Small intestine (tissue), 7 donors: ENCODE measurements around the gene CDH2. TPM values are rescaled to one million over a fixed set of nuclear protein-coding genes. Genes with fewer than 3 reads are reported as not detected.
A peak's percentile ranks its signal among the peaks of the same experiment; 100 is the strongest.

Experiments
- DNase-seq, 2 donors: peaks; one replicate each; pipeline versions ENCODE4 v3.0.0 to v3.0.0-alpha.2; 2013
- FAIRE-seq: peaks from 2 replicates; lab custom pipeline; 2012; peaks lifted over from hg19 to GRCh38; lab: Jason Lieb, UNC
- H3K27ac ChIP-seq, 3 donors: one replicate each; pipeline ENCODE4 v1.5.1; 2013; ENCODE audit warnings: low read length in 2 of 3, mild to moderate bottlenecking in 2 of 3, control low read depth in 1 of 3, inconsistent platforms in 1 of 3, low read depth in 1 of 3, moderate library complexity in 1 of 3
- H3K27me3 ChIP-seq, 3 donors: one replicate each; pipeline ENCODE4 v1.6.1; 2013; ENCODE audit warnings: low read length in 3 of 3, inconsistent platforms in 1 of 3; ENCODE audit not compliant: control insufficient read depth in 3 of 3, insufficient read depth in 3 of 3
- H3K36me3 ChIP-seq, 3 donors: one replicate each; pipeline ENCODE4 v1.6.1; 2013; ENCODE audit warnings: low read length in 3 of 3, inconsistent platforms in 1 of 3, low read depth in 1 of 3, mild to moderate bottlenecking in 1 of 3, moderate library complexity in 1 of 3; ENCODE audit not compliant: control insufficient read depth in 3 of 3, insufficient read depth in 2 of 3
- H3K4me1 ChIP-seq, 3 donors: one replicate each; pipeline ENCODE4 v1.6.1; 2013; ENCODE audit warnings: low read length in 2 of 3, inconsistent platforms in 1 of 3, low read depth in 1 of 3, mild to moderate bottlenecking in 1 of 3, moderate library complexity in 1 of 3; ENCODE audit not compliant: control insufficient read depth in 3 of 3, insufficient read depth in 2 of 3
- H3K4me3 ChIP-seq, 3 donors: one replicate each; pipeline ENCODE4 v1.5.1; 2013; ENCODE audit warnings: low read length in 3 of 3, control low read depth in 1 of 3, inconsistent platforms in 1 of 3, low read depth in 1 of 3, mild to moderate bottlenecking in 1 of 3, moderate library complexity in 1 of 3
- H3K9me3 ChIP-seq, 2 donors: one replicate each; pipeline ENCODE4 v1.6.1; 2013; ENCODE audit warnings: low read depth in 1 of 2, low read length in 1 of 2; ENCODE audit not compliant: control insufficient read depth in 2 of 2, insufficient read depth in 1 of 2
- WGBS, 3 donors: extraction: QIAGEN DNeasy Blood & Tissue Kit; methylation state at CpG; one replicate each; pipeline ENCODE4 v1.1.7; 2013; 5-methylcytosine and 5-hydroxymethylcytosine counted together
- polyA plus RNA-seq, 4 donors: library from polyadenylated mRNA; stranded (reverse) in 3 of 4; unstranded in 1 of 4; fragments of 200-250 nt in 3 of 4; fragments of 120-200 nt in 1 of 4; gene quantifications; one replicate each; pipeline versions ENCODE4 v1.2.1 to v1.2.3, GENCODE V29; 2013
- donor health status: healthy with polysubstance abuse.
- donor health status: control.
- donor health status: control.
- donor health status: Bipolar disorder and iron deficiency.
- donor health status: healthy.

The CDH2 gene
- polyA plus RNA-seq, 4 donors, result 1.1 to 8.9 (median 1.5) TPM; not detected in 1

DNA sequence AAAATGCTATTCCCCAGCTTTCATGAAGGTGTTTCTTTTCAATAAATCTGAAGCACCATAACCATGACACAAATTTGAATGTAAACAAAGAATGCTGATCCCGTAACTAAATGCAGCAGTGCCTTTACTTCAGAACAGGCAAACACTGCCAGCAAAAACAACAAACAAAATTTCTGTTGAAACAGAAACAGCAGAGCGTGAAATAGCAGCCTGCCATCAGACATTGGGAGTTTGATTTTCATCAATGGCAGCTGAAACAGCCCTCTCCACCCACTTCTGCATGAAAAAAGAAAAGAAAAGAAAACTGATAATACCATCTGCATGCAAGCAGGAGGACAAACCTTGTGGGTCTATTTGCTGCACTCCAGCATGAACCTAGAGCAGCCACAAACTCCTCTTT is 128.3 kb downstream of the CDH2 start:
- FAIRE-seq, result no peak
- no peaks in the 10 kb centered on the region for H3K36me3 ChIP-seq
- H3K4me3 ChIP-seq, result no peak overlapping the region
- WGBS, 3 donors, result 67 to 78% (median 70%) methylated on average over 2 of the region's 2 CpGs
- H3K27ac ChIP-seq, result no peak overlapping the region
- DNase-seq, result no peak
- H3K9me3 ChIP-seq, result no peaks in the 10 kb centered on the region
- H3K4me1 ChIP-seq, result no peaks in the 10 kb centered on the region
- no peaks in the 10 kb centered on the region for H3K27me3 ChIP-seq

- H3K4me1 ChIP-seq, result no peaks in the 10 kb centered on the region
- FAIRE-seq (no peak), DNase-seq (no peak)
- no peaks in the 10 kb centered on the region for H3K9me3 ChIP-seq
- H3K27ac ChIP-seq, result no peak overlapping the region
- no peaks in the 10 kb centered on the region for H3K27me3 ChIP-seq
- H3K4me3 ChIP-seq, result no peak overlapping the region
- WGBS, 3 donors, result 81 to 83% (median 82%) methylated on average over 3 of the region's 3 CpGs
- no peaks in the 10 kb centered on the region for H3K36me3 ChIP-seq
Observed at GRCh38 chr18:28045880-28046279, 131.1 kb downstream of the CDH2 start.

GRCh38 chr18:28045176-28045810 is 131.6 kb downstream of the CDH2 start:
- Histone ChIP-seq H3K36me3 (no peaks in the 10 kb centered on the region), H3K9me3 (no peaks in the 10 kb centered on the region), H3K4me1 (no peaks in the 10 kb centered on the region), H3K4me3 (no peak overlapping the region), H3K27ac (no peak overlapping the region), H3K27me3 (no peaks in the 10 kb centered on the region)
- FAIRE-seq (no peak), DNase-seq (peak in 1 of 2 donors; percentile 2)
- 50 to 75% (median 65%) methylated on average over 3 of the region's 3 CpGs for WGBS, 3 donors

DNA sequence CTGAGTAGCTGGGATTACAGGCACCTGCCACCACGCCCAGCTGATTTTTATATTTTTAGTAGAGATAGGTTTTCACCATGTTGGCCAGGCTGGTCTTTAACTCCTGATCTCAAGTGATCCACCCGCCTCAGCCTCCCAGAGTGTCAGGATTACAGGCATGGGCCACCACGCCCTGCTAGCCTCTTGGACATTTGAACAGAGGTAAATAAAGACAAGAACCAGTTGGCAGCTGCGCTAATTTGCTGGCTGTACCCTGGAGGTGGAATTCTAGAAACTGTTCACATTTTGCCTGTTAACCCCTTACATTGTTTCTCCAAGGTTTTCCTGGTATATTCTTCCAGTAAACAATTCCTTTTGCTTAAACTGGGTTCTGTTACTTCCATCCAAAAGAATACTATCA is 132.9 kb downstream of the CDH2 start:
- H3K27ac ChIP-seq, result no peak overlapping the region
- no peaks in the 10 kb centered on the region for H3K9me3 ChIP-seq
- H3K27me3 ChIP-seq, result no peaks in the 10 kb centered on the region
- 57 to 87% (median 64%) methylated on average over 4 of the region's 4 CpGs for WGBS, 3 donors
- H3K4me3 ChIP-seq, result no peak overlapping the region
- no peaks in the 10 kb centered on the region for H3K4me1 ChIP-seq
- no peaks in the 10 kb centered on the region for H3K36me3 ChIP-seq
- no peak for DNase-seq
- FAIRE-seq, result no peak

- WGBS, 3 donors, result 61 to 86% (median 73%) methylated on average over 3 of the region's 3 CpGs
- H3K27ac ChIP-seq, result no peak overlapping the region
- H3K27me3 ChIP-seq, result no peaks in the 10 kb centered on the region
- no peaks in the 10 kb centered on the region for H3K4me1 ChIP-seq
- FAIRE-seq (no peak), DNase-seq (no peak)
- no peaks in the 10 kb centered on the region for H3K9me3 ChIP-seq
- H3K4me3 ChIP-seq, result no peak overlapping the region
- no peaks in the 10 kb centered on the region for H3K36me3 ChIP-seq
Observed at GRCh38 chr18:28043631-28044030, 133.3 kb downstream of the CDH2 start.

DNA sequence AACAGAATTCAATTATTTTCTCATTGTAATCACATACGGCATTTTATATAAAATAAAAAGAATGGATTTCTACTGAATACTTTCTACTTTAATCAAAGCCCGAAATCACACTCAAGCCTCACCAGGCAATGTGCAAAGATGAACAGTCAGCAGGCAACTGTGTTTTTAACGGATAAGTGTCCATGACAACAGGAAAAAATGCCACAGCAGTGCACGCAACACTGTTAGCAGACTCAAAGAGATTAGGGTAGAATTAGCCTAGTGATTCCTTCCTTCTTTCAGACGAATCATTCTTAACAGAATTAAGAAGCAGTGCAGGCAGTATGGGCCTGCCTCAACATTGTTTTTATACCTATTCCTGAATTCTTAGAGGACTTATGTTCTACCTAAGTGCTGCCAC is 135.6 kb downstream of the CDH2 start:
- 59 to 69% (median 63%) methylated on average over 5 of the region's 5 CpGs for WGBS, 3 donors
- no peaks in the 10 kb centered on the region for H3K27me3 ChIP-seq
- no peaks in the 10 kb centered on the region for H3K9me3 ChIP-seq
- FAIRE-seq, result no peak
- no peak for DNase-seq
- H3K4me1 ChIP-seq, result no peaks in the 10 kb centered on the region
- H3K27ac ChIP-seq, result no peak overlapping the region
- H3K4me3 ChIP-seq, result no peak overlapping the region
- no peaks in the 10 kb centered on the region for H3K36me3 ChIP-seq

GRCh38 chr18:28040716-28041115 is 136.2 kb downstream of the CDH2 start:
- Histone ChIP-seq H3K36me3 (no peaks in the 10 kb centered on the region), H3K4me3 (no peak overlapping the region), H3K27me3 (no peaks in the 10 kb centered on the region), H3K4me1 (no peaks in the 10 kb centered on the region), H3K9me3 (no peaks in the 10 kb centered on the region), H3K27ac (no peak overlapping the region)
- no peak for FAIRE-seq
- DNase-seq, result no peak

- no peaks in the 10 kb centered on the region for H3K4me1 ChIP-seq
- H3K27me3 ChIP-seq, result no peaks in the 10 kb centered on the region
- FAIRE-seq, result no peak
Observed at GRCh38 chr18:28040211-28040610, 136.7 kb downstream of the CDH2 start.

DNA sequence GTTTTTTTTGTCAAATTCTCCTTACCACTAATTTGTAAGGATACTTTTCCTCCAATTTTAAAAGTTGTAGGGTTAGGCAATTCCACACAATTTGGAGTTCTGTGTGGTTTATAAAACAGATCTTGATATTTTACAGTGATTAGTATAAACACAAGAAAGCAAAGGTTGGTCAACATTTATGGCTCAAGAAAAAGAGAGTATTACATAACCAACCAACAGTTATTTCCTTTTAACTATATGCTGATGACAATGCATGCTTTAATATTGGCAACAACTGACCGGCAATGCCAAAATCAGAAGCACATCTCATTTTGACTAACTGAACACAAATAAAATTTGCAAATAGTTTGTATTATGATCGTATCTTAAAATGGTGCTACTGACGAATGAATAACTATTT is 137.2 kb downstream of the CDH2 start:
- no peaks in the 10 kb centered on the region for H3K9me3 ChIP-seq
- 80 to 90% (median 87%) methylated on average over 3 of the region's 3 CpGs for WGBS, 3 donors
- FAIRE-seq, result no peak
- no peak overlapping the region for H3K27ac ChIP-seq
- H3K4me3 ChIP-seq, result no peak overlapping the region
- H3K36me3 ChIP-seq, result no peaks in the 10 kb centered on the region
- no peak for DNase-seq
- H3K27me3 ChIP-seq, result no peaks in the 10 kb centered on the region
- H3K4me1 ChIP-seq, result no peaks in the 10 kb centered on the region

More at GRCh38 chr18:28040211-28040610, 136.7 kb downstream of the CDH2 start:
- WGBS, 3 donors, result 53 to 76% (median 61%) methylated on average over 2 of the region's 2 CpGs
- Histone ChIP-seq H3K4me3 (no peak overlapping the region), H3K9me3 (no peaks in the 10 kb centered on the region), H3K27ac (no peak overlapping the region), H3K36me3 (no peaks in the 10 kb centered on the region)
- no peak for DNase-seq
